Ishikawa (cell line): ENCODE results near the gene CBX5.

ENCODE experiments used
- CEBPB ChIP-seq: IDR thresholded peaks from 2 replicates; pipeline ENCODE4 v1.6.1; 2012
- EP300 ChIP-seq: IDR thresholded peaks from 2 replicates; pipeline ENCODE4 v1.6.1; 2012; ENCODE audit warnings: borderline replicate concordance
- FOXM1 ChIP-seq: IDR thresholded peaks from 2 replicates; pipeline ENCODE4 v1.6.1; 2012; ENCODE audit warnings: low read depth, borderline replicate concordance
- MAX ChIP-seq: IDR thresholded peaks from 2 replicates; pipeline ENCODE4 v1.6.1; 2012

- TF ChIP-seq MAX (no peak), EP300 (no peak), CEBPB (no peak), FOXM1 (no peak)
Measured at GRCh38 chr12:54282949-54283593, 3.1 kb upstream of the CBX5 start.
